ENCODE results near the gene CREBRF. TPM values are rescaled to one million over a fixed set of nuclear protein-coding genes. Genes with fewer than 3 reads are reported as not detected.

Gene CREBRF
- total and polyA plus RNA-seq, 4 donors: 2.0 to 12.0 (median 7.7) TPM

DNA sequence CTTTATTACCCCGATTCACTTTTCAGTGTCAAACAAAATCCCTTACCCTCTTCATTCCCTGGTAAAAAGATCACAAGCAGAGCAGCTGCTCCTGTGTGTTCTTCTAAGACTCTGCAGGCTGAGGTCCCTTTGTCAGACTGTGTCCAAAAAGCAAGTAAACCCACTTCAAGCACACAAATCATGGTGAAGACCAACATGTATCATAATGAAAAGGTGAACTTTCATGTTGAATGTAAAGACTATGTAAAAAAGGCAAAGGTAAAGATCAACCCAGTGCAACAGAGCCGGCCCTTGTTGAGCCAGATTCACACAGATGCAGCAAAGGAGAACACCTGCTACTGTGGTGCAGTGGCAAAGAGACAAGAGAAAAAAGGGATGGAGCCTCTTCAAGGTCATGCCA is 34.5 kb downstream of the CREBRF start:
- WGBS: 89% methylated on average over 2 of the region's 2 CpGs
- Histone ChIP-seq H3K36me3 (ENCODE audit: control insufficient read depth in 4 of 4, insufficient read depth in 3 of 4, low read depth in 1 of 4, low read length in 3 of 4) (peaks cover 4 to 20% (median 16%) of the 10 kb centered on the region in 4 donors), H3K9me3 (ENCODE audit: control insufficient read depth in 4 of 4, low read length in 3 of 4) (no peaks in the 10 kb centered on the region), H3K27ac (ENCODE audit: low read depth in 1 of 2, low read length in 2 of 2) (no peak overlapping the region), H3K4me3 (ENCODE audit: low read depth in 1 of 3, low read length in 3 of 3) (no peak overlapping the region), H3K27me3 (ENCODE audit: control insufficient read depth in 4 of 4, insufficient read depth in 4 of 4, low read length in 3 of 4) (no peaks in the 10 kb centered on the region), H3K4me1 (ENCODE audit: control insufficient read depth in 4 of 4, insufficient read depth in 4 of 4, low read length in 3 of 4) (peaks cover 0 to 8% (median 0%) of the 10 kb centered on the region in 4 donors), H3K9ac (ENCODE audit: low read depth in 1 of 2, low read length in 2 of 2) (no peak overlapping the region)
- DNase-seq (ENCODE audit: low spot score): no peak
- TF ChIP-seq RAD21 (IDR thresholded peaks at IDR 0.05) (no peak), JUND (IDR thresholded peaks at IDR 0.05) (no peak), TAF1 (conservative IDR thresholded peaks at IDR 0.05) (no peak), FOXA2 (IDR thresholded peaks at IDR 0.05) (no peak), NR2F2 (IDR thresholded peaks at IDR 0.05) (no peak)
- TF ChIP-seq, protein P1, sequence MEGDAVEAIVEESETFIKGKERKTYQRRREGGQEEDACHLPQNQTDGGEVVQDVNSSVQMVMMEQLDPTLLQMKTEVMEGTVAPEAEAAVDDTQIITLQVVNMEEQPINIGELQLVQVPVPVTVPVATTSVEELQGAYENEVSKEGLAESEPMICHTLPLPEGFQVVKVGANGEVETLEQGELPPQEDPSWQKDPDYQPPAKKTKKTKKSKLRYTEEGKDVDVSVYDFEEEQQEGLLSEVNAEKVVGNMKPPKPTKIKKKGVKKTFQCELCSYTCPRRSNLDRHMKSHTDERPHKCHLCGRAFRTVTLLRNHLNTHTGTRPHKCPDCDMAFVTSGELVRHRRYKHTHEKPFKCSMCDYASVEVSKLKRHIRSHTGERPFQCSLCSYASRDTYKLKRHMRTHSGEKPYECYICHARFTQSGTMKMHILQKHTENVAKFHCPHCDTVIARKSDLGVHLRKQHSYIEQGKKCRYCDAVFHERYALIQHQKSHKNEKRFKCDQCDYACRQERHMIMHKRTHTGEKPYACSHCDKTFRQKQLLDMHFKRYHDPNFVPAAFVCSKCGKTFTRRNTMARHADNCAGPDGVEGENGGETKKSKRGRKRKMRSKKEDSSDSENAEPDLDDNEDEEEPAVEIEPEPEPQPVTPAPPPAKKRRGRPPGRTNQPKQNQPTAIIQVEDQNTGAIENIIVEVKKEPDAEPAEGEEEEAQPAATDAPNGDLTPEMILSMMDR (IDR thresholded peaks at IDR 0.05; ENCODE audit: low read depth, low read length, missing input control): no peak

DNA sequence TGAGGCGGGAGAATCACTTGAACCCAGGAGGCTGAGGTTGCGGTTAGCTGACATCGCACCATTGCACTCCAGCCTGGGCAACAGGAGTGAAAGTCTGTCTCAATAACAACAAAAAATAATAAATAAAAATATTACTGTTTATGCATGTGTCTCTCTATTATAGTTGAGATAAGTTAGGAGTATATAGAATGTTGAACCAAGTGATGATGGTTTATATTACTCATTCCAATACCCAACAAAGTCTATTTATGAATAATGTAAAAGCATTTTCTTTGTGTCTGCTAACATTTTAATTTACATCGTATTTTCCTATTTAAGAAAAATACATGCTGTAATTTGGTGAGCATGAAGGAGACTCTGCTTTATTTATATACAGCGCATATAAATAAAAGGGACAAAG is 35.8 kb downstream of the CREBRF start:
- Histone ChIP-seq H3K27me3 (ENCODE audit: control insufficient read depth in 4 of 4, insufficient read depth in 4 of 4, low read length in 3 of 4) (no peaks in the 10 kb centered on the region), H3K9me3 (ENCODE audit: control insufficient read depth in 4 of 4, low read length in 3 of 4) (no peaks in the 10 kb centered on the region), H3K4me1 (ENCODE audit: control insufficient read depth in 4 of 4, insufficient read depth in 4 of 4, low read length in 3 of 4) (peaks cover 0 to 8% (median 0%) of the 10 kb centered on the region in 4 donors), H3K4me3 (ENCODE audit: low read depth in 1 of 3, low read length in 3 of 3) (no peak overlapping the region), H3K36me3 (ENCODE audit: control insufficient read depth in 4 of 4, insufficient read depth in 3 of 4, low read depth in 1 of 4, low read length in 3 of 4) (peaks cover 2 to 16% (median 13%) of the 10 kb centered on the region in 4 donors), H3K27ac (ENCODE audit: low read depth in 1 of 2, low read length in 2 of 2) (no peak overlapping the region), H3K9ac (ENCODE audit: low read depth in 1 of 2, low read length in 2 of 2) (no peak overlapping the region)
- TF ChIP-seq NR2F2 (IDR thresholded peaks at IDR 0.05) (no peak), TAF1 (conservative IDR thresholded peaks at IDR 0.05) (no peak), HNF4A (conservative IDR thresholded peaks at IDR 0.05) (no peak), HNF4G (IDR thresholded peaks at IDR 0.05) (no peak), JUND (IDR thresholded peaks at IDR 0.05) (no peak), RAD21 (IDR thresholded peaks at IDR 0.05) (no peak)
- TF ChIP-seq, protein P2, sequence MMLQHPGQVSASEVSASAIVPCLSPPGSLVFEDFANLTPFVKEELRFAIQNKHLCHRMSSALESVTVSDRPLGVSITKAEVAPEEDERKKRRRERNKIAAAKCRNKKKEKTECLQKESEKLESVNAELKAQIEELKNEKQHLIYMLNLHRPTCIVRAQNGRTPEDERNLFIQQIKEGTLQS (IDR thresholded peaks at IDR 0.05): no peak
- 97% methylated on average over 5 of the region's 5 CpGs for WGBS
- DNase-seq (ENCODE audit: low spot score): no peak

DNA sequence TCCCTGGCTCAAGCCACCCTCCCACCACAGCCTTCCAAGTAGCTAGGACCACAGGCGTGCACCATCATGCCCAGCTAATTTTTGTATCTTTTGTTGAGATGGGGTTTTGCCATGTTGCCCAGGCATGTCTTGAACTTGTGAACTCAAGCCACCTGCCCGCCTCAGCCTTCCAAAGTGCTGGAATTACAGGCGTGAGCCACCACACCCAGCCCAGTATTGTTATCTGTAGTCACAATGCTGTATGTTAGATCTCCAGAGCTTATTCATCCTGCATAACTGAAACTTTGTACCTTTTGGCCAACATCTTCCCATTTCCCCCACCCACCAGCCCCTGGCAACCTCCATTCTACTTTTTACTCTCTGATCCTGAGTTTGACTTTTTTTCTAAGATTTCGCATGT is 37.5 kb downstream of the CREBRF start:
- peaks cover 0 to 15% (median 12%) of the 10 kb centered on the region in 4 donors for H3K36me3 ChIP-seq (ENCODE audit: control insufficient read depth in 4 of 4, insufficient read depth in 3 of 4, low read depth in 1 of 4, low read length in 3 of 4)
- no peak overlapping the region for H3K9ac ChIP-seq (ENCODE audit: low read depth in 1 of 2, low read length in 2 of 2)
- DNase-seq (ENCODE audit: low spot score): no peak
- no peaks in the 10 kb centered on the region for H3K27me3 ChIP-seq (ENCODE audit: control insufficient read depth in 4 of 4, insufficient read depth in 4 of 4, low read length in 3 of 4)
- 84% methylated on average over 4 of the region's 4 CpGs for WGBS
- H3K4me3 ChIP-seq (ENCODE audit: low read depth in 1 of 3, low read length in 3 of 3): no peak overlapping the region
- no peak overlapping the region for H3K27ac ChIP-seq (ENCODE audit: low read depth in 1 of 2, low read length in 2 of 2)
- peaks cover 0 to 8% (median 0%) of the 10 kb centered on the region in 4 donors for H3K4me1 ChIP-seq (ENCODE audit: control insufficient read depth in 4 of 4, insufficient read depth in 4 of 4, low read length in 3 of 4)
- no peaks in the 10 kb centered on the region for H3K9me3 ChIP-seq (ENCODE audit: control insufficient read depth in 4 of 4, low read length in 3 of 4)
- TF ChIP-seq, protein P3, sequence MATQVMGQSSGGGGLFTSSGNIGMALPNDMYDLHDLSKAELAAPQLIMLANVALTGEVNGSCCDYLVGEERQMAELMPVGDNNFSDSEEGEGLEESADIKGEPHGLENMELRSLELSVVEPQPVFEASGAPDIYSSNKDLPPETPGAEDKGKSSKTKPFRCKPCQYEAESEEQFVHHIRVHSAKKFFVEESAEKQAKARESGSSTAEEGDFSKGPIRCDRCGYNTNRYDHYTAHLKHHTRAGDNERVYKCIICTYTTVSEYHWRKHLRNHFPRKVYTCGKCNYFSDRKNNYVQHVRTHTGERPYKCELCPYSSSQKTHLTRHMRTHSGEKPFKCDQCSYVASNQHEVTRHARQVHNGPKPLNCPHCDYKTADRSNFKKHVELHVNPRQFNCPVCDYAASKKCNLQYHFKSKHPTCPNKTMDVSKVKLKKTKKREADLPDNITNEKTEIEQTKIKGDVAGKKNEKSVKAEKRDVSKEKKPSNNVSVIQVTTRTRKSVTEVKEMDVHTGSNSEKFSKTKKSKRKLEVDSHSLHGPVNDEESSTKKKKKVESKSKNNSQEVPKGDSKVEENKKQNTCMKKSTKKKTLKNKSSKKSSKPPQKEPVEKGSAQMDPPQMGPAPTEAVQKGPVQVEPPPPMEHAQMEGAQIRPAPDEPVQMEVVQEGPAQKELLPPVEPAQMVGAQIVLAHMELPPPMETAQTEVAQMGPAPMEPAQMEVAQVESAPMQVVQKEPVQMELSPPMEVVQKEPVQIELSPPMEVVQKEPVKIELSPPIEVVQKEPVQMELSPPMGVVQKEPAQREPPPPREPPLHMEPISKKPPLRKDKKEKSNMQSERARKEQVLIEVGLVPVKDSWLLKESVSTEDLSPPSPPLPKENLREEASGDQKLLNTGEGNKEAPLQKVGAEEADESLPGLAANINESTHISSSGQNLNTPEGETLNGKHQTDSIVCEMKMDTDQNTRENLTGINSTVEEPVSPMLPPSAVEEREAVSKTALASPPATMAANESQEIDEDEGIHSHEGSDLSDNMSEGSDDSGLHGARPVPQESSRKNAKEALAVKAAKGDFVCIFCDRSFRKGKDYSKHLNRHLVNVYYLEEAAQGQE (IDR thresholded peaks at IDR 0.05): no peak
- TF ChIP-seq, protein P2 (IDR thresholded peaks at IDR 0.05): no peak
- no peak for TF ChIP-seq NR2F2 (IDR thresholded peaks at IDR 0.05)
- TF ChIP-seq TAF1 (conservative IDR thresholded peaks at IDR 0.05): no peak
- TF ChIP-seq JUND (IDR thresholded peaks at IDR 0.05): no peak
- no peak for TF ChIP-seq GABPA (IDR thresholded peaks at IDR 0.05 in 1 of 2, conservative IDR thresholded peaks at IDR 0.05 in 1 of 2)
- no peak for TF ChIP-seq HNF4A (conservative IDR thresholded peaks at IDR 0.05)
- TF ChIP-seq EGR1 (IDR thresholded peaks at IDR 0.05; ENCODE audit: low read depth in 2 of 2): no peak
- TF ChIP-seq RAD21 (IDR thresholded peaks at IDR 0.05): no peak
- no peak for TF ChIP-seq HNF4G (IDR thresholded peaks at IDR 0.05)
- no peak for TF ChIP-seq RXRA (IDR thresholded peaks at IDR 0.05)
- TF ChIP-seq YY1 (IDR thresholded peaks at IDR 0.05): no peak
- TF ChIP-seq, protein P4, sequence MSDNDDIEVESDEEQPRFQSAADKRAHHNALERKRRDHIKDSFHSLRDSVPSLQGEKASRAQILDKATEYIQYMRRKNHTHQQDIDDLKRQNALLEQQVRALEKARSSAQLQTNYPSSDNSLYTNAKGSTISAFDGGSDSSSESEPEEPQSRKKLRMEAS (IDR thresholded peaks at IDR 0.05): no peak
- TF ChIP-seq, protein P5, sequence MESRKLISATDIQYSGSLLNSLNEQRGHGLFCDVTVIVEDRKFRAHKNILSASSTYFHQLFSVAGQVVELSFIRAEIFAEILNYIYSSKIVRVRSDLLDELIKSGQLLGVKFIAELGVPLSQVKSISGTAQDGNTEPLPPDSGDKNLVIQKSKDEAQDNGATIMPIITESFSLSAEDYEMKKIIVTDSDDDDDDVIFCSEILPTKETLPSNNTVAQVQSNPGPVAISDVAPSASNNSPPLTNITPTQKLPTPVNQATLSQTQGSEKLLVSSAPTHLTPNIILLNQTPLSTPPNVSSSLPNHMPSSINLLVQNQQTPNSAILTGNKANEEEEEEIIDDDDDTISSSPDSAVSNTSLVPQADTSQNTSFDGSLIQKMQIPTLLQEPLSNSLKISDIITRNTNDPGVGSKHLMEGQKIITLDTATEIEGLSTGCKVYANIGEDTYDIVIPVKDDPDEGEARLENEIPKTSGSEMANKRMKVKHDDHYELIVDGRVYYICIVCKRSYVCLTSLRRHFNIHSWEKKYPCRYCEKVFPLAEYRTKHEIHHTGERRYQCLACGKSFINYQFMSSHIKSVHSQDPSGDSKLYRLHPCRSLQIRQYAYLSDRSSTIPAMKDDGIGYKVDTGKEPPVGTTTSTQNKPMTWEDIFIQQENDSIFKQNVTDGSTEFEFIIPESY (IDR thresholded peaks at IDR 0.05): no peak
- TF ChIP-seq, protein P1 (IDR thresholded peaks at IDR 0.05; ENCODE audit: low read depth, low read length, missing input control): no peak
- TF ChIP-seq FOXA2 (IDR thresholded peaks at IDR 0.05): no peak
